DMS 273 (cell line): Measurements from ENCODE around the gene ABCG8.
A peak's percentile ranks its signal among the peaks of the same experiment; 100 is the strongest.

Experiments used
- DNase-seq: peaks from one replicate; lab custom pipeline; 2025; ENCODE audit not compliant: unreplicated experiment; lab: John Stamatoyannopoulos, UW

Gene ABCG8

GRCh38 chr2:43838560-43839267, at the start of gene ABCG8, which contains the start of gene ABCG5:
ABCG8 (plus strand) TSS chr2:43838971; CDS start chr2:43839054, 83 bp downstream.
ABCG5 (minus strand) TSS chr2:43838839; CDS start chr2:43838679, 160 bp downstream.
- no peak for DNase-seq

- no peak for DNase-seq
Measured at GRCh38 chr2:43790147-43790546, 48.6 kb upstream of the ABCG8 start.

- DNase-seq = no peak
Measured at GRCh38 chr2:43791035-43791765, 47.6 kb upstream of the ABCG8 start.

GRCh38 chr2:43792653-43793052, 46.1 kb upstream of the ABCG8 start:
- no peak for DNase-seq

- DNase-seq = no peak
Measured at GRCh38 chr2:43794956-43795355, 43.8 kb upstream of the ABCG8 start.

- no peak for DNase-seq
Measured at GRCh38 chr2:43796206-43796605, 42.6 kb upstream of the ABCG8 start.

- peak; percentile 9 for DNase-seq
Measured at GRCh38 chr2:43798300-43798699, 40.5 kb upstream of the ABCG8 start.

GRCh38 chr2:43800894-43801293, 37.9 kb upstream of the ABCG8 start:
- no peak for DNase-seq

- no peak for DNase-seq
Measured at GRCh38 chr2:43802135-43802534, 36.6 kb upstream of the ABCG8 start.

- no peak for DNase-seq
Measured at GRCh38 chr2:43803113-43803512, 35.7 kb upstream of the ABCG8 start.

GRCh38 chr2:43806719-43807031, 32.1 kb upstream of the ABCG8 start:
- DNase-seq = no peak

GRCh38 chr2:43810452-43810851, 28.3 kb upstream of the ABCG8 start:
- DNase-seq = no peak

- no peak for DNase-seq
Measured at GRCh38 chr2:43810888-43811287, 27.9 kb upstream of the ABCG8 start.

GRCh38 chr2:43812006-43812405, 26.8 kb upstream of the ABCG8 start:
- DNase-seq = no peak

- DNase-seq = no peak
Measured at GRCh38 chr2:43812947-43813346, 25.8 kb upstream of the ABCG8 start.

- DNase-seq = no peak
Measured at GRCh38 chr2:43814711-43815110, 24.1 kb upstream of the ABCG8 start.

GRCh38 chr2:43818761-43819160, 20.0 kb upstream of the ABCG8 start:
- DNase-seq = no peak

GRCh38 chr2:43819491-43820163, 19.1 kb upstream of the ABCG8 start:
- no peak for DNase-seq

- no peak for DNase-seq
Measured at GRCh38 chr2:43822839-43823238, 15.9 kb upstream of the ABCG8 start.

GRCh38 chr2:43823751-43824150, 15.0 kb upstream of the ABCG8 start:
- DNase-seq = no peak

GRCh38 chr2:43824512-43824911, 14.3 kb upstream of the ABCG8 start:
- DNase-seq = no peak

GRCh38 chr2:43824951-43825493, 13.7 kb upstream of the ABCG8 start:
- no peak for DNase-seq
